ENCODE measurements around the gene RGS7. TPM values are rescaled to one million over a fixed set of nuclear protein-coding genes. Genes with fewer than 3 reads are reported as not detected.

RGS7 gene
- total RNA-seq, 1 donor, result under 0.01 TPM

GRCh38 chr1:240869071-240869470 is 487.9 kb downstream of the RGS7 start:
- H3K27me3 ChIP-seq (ENCODE audit: insufficient read depth, low read length), result no peaks in the 10 kb centered on the region
- no peak overlapping the region for H3K4me3 ChIP-seq (ENCODE audit: low read length)
- peaks cover 4% of the 10 kb centered on the region for H3K9me3 ChIP-seq (ENCODE audit: low read depth, low read length)
- H3K4me1 ChIP-seq (ENCODE audit: insufficient read depth, low read length), result no peaks in the 10 kb centered on the region

GRCh38 chr1:240866724-240867123 is 490.3 kb downstream of the RGS7 start:
- no peaks in the 10 kb centered on the region for H3K4me1 ChIP-seq (ENCODE audit: insufficient read depth, low read length)
- no peak overlapping the region for H3K4me3 ChIP-seq (ENCODE audit: low read length)
- peaks cover 4% of the 10 kb centered on the region for H3K9me3 ChIP-seq (ENCODE audit: low read depth, low read length)
- H3K27me3 ChIP-seq (ENCODE audit: insufficient read depth, low read length), result no peaks in the 10 kb centered on the region

- Histone ChIP-seq H3K9me3 (ENCODE audit: low read depth, low read length) (no peaks in the 10 kb centered on the region), H3K27me3 (ENCODE audit: insufficient read depth, low read length) (no peaks in the 10 kb centered on the region), H3K4me3 (ENCODE audit: low read length) (no peak overlapping the region), H3K4me1 (ENCODE audit: insufficient read depth, low read length) (no peaks in the 10 kb centered on the region)
Observed at GRCh38 chr1:240860023-240860422, 497.0 kb downstream of the RGS7 start.

GRCh38 chr1:240854367-240854766 is 502.6 kb downstream of the RGS7 start:
- peaks cover 4% of the 10 kb centered on the region for H3K9me3 ChIP-seq (ENCODE audit: low read depth, low read length)

GRCh38 chr1:240847325-240847724 is 509.7 kb downstream of the RGS7 start:
- no peaks in the 10 kb centered on the region for H3K4me1 ChIP-seq (ENCODE audit: insufficient read depth, low read length)
- no peaks in the 10 kb centered on the region for H3K27me3 ChIP-seq (ENCODE audit: insufficient read depth, low read length)
- no peak overlapping the region for H3K4me3 ChIP-seq (ENCODE audit: low read length)
- H3K9me3 ChIP-seq (ENCODE audit: low read depth, low read length), result no peaks in the 10 kb centered on the region

More at GRCh38 chr1:240854367-240854766, 502.6 kb downstream of the RGS7 start:
- H3K27me3 ChIP-seq (ENCODE audit: insufficient read depth, low read length), result no peaks in the 10 kb centered on the region
- no peak overlapping the region for H3K4me3 ChIP-seq (ENCODE audit: low read length)
- no peaks in the 10 kb centered on the region for H3K4me1 ChIP-seq (ENCODE audit: insufficient read depth, low read length)

GRCh38 chr1:240844486-240844885 is 512.5 kb downstream of the RGS7 start:
- Histone ChIP-seq H3K9me3 (ENCODE audit: low read depth, low read length) (no peaks in the 10 kb centered on the region), H3K4me1 (ENCODE audit: insufficient read depth, low read length) (no peaks in the 10 kb centered on the region), H3K4me3 (ENCODE audit: low read length) (no peak overlapping the region), H3K27me3 (ENCODE audit: insufficient read depth, low read length) (no peaks in the 10 kb centered on the region)

GRCh38 chr1:240843798-240844197 is 513.2 kb downstream of the RGS7 start:
- Histone ChIP-seq H3K4me3 (ENCODE audit: low read length) (no peak overlapping the region), H3K27me3 (ENCODE audit: insufficient read depth, low read length) (no peaks in the 10 kb centered on the region), H3K9me3 (ENCODE audit: low read depth, low read length) (no peaks in the 10 kb centered on the region), H3K4me1 (ENCODE audit: insufficient read depth, low read length) (no peaks in the 10 kb centered on the region)

GRCh38 chr1:240836271-240836670 is 520.7 kb downstream of the RGS7 start:
- Histone ChIP-seq H3K9me3 (ENCODE audit: low read depth, low read length) (no peaks in the 10 kb centered on the region), H3K27me3 (ENCODE audit: insufficient read depth, low read length) (no peaks in the 10 kb centered on the region), H3K4me1 (ENCODE audit: insufficient read depth, low read length) (no peaks in the 10 kb centered on the region), H3K4me3 (ENCODE audit: low read length) (no peak overlapping the region)

GRCh38 chr1:240835291-240835690 is 521.7 kb downstream of the RGS7 start:
- H3K27me3 ChIP-seq (ENCODE audit: insufficient read depth, low read length), result no peaks in the 10 kb centered on the region
- no peaks in the 10 kb centered on the region for H3K4me1 ChIP-seq (ENCODE audit: insufficient read depth, low read length)
- no peaks in the 10 kb centered on the region for H3K9me3 ChIP-seq (ENCODE audit: low read depth, low read length)
- H3K4me3 ChIP-seq (ENCODE audit: low read length), result no peak overlapping the region

- Histone ChIP-seq H3K4me1 (ENCODE audit: insufficient read depth, low read length) (no peaks in the 10 kb centered on the region), H3K4me3 (ENCODE audit: low read length) (no peak overlapping the region), H3K27me3 (ENCODE audit: insufficient read depth, low read length) (no peaks in the 10 kb centered on the region), H3K9me3 (ENCODE audit: low read depth, low read length) (no peaks in the 10 kb centered on the region)
Observed at GRCh38 chr1:240833075-240833474, 523.9 kb downstream of the RGS7 start.

GRCh38 chr1:240831922-240832321 is 525.1 kb downstream of the RGS7 start:
- H3K27me3 ChIP-seq (ENCODE audit: insufficient read depth, low read length), result no peaks in the 10 kb centered on the region
- H3K4me1 ChIP-seq (ENCODE audit: insufficient read depth, low read length), result no peaks in the 10 kb centered on the region
- H3K9me3 ChIP-seq (ENCODE audit: low read depth, low read length), result no peaks in the 10 kb centered on the region
- no peak overlapping the region for H3K4me3 ChIP-seq (ENCODE audit: low read length)

GRCh38 chr1:240831191-240831631 is 525.8 kb downstream of the RGS7 start:
- Histone ChIP-seq H3K9me3 (ENCODE audit: low read depth, low read length) (no peaks in the 10 kb centered on the region), H3K4me1 (ENCODE audit: insufficient read depth, low read length) (no peaks in the 10 kb centered on the region), H3K27me3 (ENCODE audit: insufficient read depth, low read length) (no peaks in the 10 kb centered on the region), H3K4me3 (ENCODE audit: low read length) (no peak overlapping the region)

- H3K27me3 ChIP-seq (ENCODE audit: insufficient read depth, low read length), result no peaks in the 10 kb centered on the region
- H3K9me3 ChIP-seq (ENCODE audit: low read depth, low read length), result no peaks in the 10 kb centered on the region
- H3K4me3 ChIP-seq (ENCODE audit: low read length), result no peak overlapping the region
- H3K4me1 ChIP-seq (ENCODE audit: insufficient read depth, low read length), result no peaks in the 10 kb centered on the region
Observed at GRCh38 chr1:240829487-240829886, 527.5 kb downstream of the RGS7 start.

GRCh38 chr1:240827786-240828185 is 529.2 kb downstream of the RGS7 start:
- Histone ChIP-seq H3K4me3 (ENCODE audit: low read length) (no peak overlapping the region), H3K4me1 (ENCODE audit: insufficient read depth, low read length) (no peaks in the 10 kb centered on the region), H3K9me3 (ENCODE audit: low read depth, low read length) (no peaks in the 10 kb centered on the region), H3K27me3 (ENCODE audit: insufficient read depth, low read length) (no peaks in the 10 kb centered on the region)

- Histone ChIP-seq H3K27me3 (ENCODE audit: insufficient read depth, low read length) (no peaks in the 10 kb centered on the region), H3K4me3 (ENCODE audit: low read length) (no peak overlapping the region), H3K4me1 (ENCODE audit: insufficient read depth, low read length) (no peaks in the 10 kb centered on the region), H3K9me3 (ENCODE audit: low read depth, low read length) (no peaks in the 10 kb centered on the region)
Observed at GRCh38 chr1:240824238-240824637, 532.8 kb downstream of the RGS7 start.

GRCh38 chr1:240823357-240823756 is 533.6 kb downstream of the RGS7 start:
- no peaks in the 10 kb centered on the region for H3K27me3 ChIP-seq (ENCODE audit: insufficient read depth, low read length)
- no peak overlapping the region for H3K4me3 ChIP-seq (ENCODE audit: low read length)
- no peaks in the 10 kb centered on the region for H3K4me1 ChIP-seq (ENCODE audit: insufficient read depth, low read length)

GRCh38 chr1:240821925-240822324 is 535.1 kb downstream of the RGS7 start:
- Histone ChIP-seq H3K4me1 (ENCODE audit: insufficient read depth, low read length) (no peaks in the 10 kb centered on the region), H3K9me3 (ENCODE audit: low read depth, low read length) (no peaks in the 10 kb centered on the region), H3K27me3 (ENCODE audit: insufficient read depth, low read length) (no peaks in the 10 kb centered on the region), H3K4me3 (ENCODE audit: low read length) (no peak overlapping the region)

More at GRCh38 chr1:240823357-240823756, 533.6 kb downstream of the RGS7 start:
- H3K9me3 ChIP-seq (ENCODE audit: low read depth, low read length), result no peaks in the 10 kb centered on the region

Data from mononuclear cell (primary cell).